HG02970 (cell line): ENCODE results near the gene CD44.

Experiments used
- ATAC-seq: cut with Tn5 transposase; IDR thresholded peaks from one replicate; pipeline ENCODE4 v1.9.1; 2021; ENCODE audit warnings: mild to moderate bottlenecking, moderate library complexity, moderate number of reproducible peaks; ENCODE audit not compliant: unreplicated experiment, low FRiP score

CD44 gene

DNA sequence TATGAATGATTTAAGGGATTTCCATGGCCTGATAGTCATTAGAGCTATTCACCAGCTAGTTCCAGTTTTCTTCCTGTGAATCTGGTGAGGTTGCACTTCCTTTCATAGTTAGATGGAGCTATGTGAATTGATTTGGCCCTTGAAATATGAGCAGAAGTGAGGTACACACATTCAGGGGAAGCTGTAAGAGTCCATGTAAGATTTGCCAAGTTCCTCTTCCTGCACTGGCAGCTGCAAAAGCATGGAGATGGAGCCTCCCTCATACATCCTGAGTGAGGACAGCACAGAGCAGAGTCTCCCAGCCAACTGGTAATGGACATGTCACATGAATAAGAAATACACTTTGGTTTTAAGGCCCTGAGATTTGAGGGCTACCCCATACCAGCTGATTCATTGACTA, 111.7 kb downstream of the CD44 start:
- no peak for ATAC-seq

- ATAC-seq = no peak
Observed at GRCh38 chr11:35253237-35253636, 114.3 kb downstream of the CD44 start.

GRCh38 chr11:35255514-35255913, 116.5 kb downstream of the CD44 start:
- ATAC-seq = no peak

DNA sequence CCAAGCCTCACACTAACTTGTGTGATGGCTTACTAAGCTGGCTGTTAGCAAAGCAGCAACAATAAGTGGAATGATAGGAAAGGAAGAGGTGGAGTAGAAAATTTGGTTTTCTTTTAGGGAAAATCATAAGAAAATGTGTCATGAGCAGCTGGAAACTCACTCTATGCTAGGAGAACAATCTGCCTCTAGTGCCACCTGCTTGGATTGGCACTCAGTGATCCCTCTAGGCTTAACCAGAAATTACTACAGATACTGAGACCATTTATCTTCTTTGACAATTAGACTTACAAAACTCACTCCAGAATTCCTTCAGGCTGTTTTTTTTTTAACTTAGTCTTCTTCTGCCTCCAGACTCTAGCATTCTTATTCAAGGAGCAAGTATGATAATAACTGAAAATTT, 117.3 kb downstream of the CD44 start:
- no peak for ATAC-seq

GRCh38 chr11:35257281-35257680, 118.3 kb downstream of the CD44 start:
- ATAC-seq = peak; percentile 81

- ATAC-seq = no peak
Observed at GRCh38 chr11:35259529-35259928, 120.6 kb downstream of the CD44 start.

GRCh38 chr11:35260342-35260985, 121.5 kb downstream of the CD44 start:
- no peak for ATAC-seq

GRCh38 chr11:35261197-35261596, 122.2 kb downstream of the CD44 start:
- no peak for ATAC-seq

GRCh38 chr11:35262056-35262455, 123.1 kb downstream of the CD44 start:
- ATAC-seq = no peak

- ATAC-seq = no peak
Observed at GRCh38 chr11:35262735-35263134, 123.8 kb downstream of the CD44 start.

GRCh38 chr11:35265755-35266454, 126.9 kb downstream of the CD44 start:
- no peak for ATAC-seq

DNA sequence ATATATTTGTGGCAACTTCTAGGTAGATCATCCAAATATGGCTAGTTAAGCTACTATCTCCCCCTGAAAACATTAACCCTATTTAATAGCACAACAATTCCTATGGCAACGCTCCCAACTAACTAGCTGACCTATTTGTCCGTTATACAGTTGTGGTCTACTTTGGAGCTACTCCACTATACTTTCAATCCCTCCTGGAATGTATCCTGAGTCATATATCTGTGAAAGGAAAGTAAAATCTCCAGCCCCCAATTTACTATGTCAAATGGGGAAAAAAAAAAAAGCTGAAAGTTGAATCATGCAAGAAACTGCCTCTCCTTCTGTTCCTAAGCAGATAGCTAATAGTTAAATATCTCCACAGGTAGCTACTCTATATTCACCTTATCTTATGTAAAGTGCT, 128.5 kb downstream of the CD44 start:
- ATAC-seq = no peak

DNA sequence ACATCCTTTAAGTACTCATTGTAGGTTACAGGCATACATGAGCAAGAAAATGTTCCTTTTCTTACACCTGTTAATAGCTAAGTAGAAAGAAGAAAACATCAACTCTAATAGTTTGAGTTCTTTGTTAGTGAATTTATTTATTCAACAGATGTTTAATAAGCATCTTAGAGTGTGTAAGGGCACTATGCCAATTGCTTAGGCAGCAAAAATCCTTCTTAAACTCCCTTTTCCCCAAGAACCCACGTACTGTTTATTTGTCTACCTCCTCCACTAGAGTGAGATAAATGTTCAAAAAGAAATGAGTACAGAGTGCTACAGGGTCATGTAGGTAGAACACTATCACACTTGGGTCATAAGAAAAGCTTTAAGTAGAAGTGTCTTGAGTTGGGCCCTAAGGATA, 131.4 kb downstream of the CD44 start:
- ATAC-seq = no peak

DNA sequence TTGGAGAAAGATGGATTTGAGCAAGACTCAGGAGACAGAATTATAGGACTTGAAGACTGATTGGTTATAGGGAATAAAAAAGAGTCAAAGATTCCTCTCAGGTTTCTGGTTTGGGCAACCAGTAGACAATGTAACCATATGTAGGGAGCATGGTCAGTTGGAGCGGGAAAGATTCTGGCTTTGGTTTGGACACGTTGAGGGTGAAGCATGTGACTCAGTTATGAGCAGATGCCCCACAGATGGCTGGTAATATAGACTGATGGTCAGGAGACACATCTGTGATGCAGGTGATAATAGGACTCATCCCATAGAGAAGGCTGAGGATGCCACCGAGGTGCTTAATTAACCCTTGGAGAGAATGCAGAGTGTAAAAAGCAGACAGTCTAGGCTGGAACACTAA, 132.1 kb downstream of the CD44 start:
- no peak for ATAC-seq

DNA sequence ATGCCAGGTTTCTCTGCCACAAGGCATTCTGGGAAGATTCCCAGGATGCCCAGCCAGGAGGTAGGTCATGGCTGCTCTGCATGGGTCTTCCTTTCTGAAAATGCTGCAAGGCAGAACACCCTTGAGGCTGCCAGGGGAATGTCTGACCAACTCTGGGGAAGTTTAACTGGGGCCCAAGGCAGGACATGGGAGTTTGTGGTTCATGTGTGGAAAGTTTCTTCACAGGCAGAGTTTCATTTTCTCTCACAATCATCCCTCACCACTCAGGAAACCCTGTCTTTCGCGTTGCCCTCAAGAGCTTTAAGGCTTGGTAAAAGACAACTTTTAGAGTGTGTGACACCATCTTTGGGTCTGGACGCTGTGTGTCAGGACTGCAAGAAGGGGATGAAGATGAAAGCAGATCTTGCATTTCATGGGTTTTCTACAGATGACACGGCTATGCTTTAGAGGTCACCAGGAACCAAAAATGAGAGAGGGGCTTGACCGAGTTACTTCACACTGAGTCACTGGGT, 133.5 kb downstream of the CD44 start:
- peak; percentile 71 for ATAC-seq

GRCh38 chr11:35274909-35275785, 136.2 kb downstream of the CD44 start:
- ATAC-seq = no peak

DNA sequence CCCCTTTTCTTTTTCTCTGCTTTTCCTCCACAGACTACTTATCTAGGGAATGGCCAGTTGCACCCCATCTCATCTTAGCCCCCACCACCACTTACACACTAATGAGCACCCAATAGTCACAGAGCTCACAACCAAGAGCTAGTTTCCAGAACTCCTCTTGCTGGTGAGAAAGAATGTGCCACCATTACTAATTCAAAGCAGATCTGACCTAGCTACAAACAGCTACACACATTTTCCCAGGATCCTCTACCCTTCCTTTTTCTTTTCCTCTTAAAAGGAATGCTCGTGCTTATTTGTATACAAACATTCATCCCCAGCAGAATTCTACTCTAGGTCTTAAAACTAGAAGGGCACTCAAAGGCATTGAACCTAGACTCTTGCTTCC, 136.8 kb downstream of the CD44 start:
- ATAC-seq = no peak

- no peak for ATAC-seq
Observed at GRCh38 chr11:35276396-35277145, 137.6 kb downstream of the CD44 start.

DNA sequence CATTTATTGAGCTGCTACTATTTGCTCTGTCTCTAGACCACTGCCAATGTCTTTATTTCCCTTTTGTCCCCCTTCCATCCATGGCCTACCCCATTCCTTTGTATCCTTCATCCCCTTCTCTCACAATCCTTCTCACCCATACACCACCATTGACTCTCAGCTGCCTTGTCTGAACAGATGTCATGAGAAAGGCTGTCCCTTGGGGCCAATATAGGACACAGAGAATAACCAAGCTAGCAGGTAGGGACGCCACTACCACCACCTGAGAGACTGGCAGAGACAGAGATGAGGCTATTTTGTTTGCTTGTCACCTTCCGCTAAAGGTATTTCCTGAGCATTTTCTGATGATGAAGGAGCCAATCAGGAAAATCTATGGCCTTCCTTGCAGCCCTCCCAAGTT, 138.9 kb downstream of the CD44 start:
- no peak for ATAC-seq

- no peak for ATAC-seq
Observed at GRCh38 chr11:35280727-35281126, 141.8 kb downstream of the CD44 start.
